Thyroid gland (tissue), 4 donors: ENCODE measurements around the gene ACTR5.

Experiments used
- CTCF ChIP-seq, 6 experiments: fragments of 200-600 bp in 3 of 6; fragments of 450-650 bp in 3 of 6; sonication (generic) in 3 of 6; IDR thresholded peaks; one replicate each; pipeline ENCODE4 v1.5.1; 2016 to 2019; ENCODE audit warnings: antibody characterized with exemption in 6 of 6, mild to moderate bottlenecking in 2 of 6, inconsistent platforms in 1 of 6, moderate library complexity in 1 of 6
- POLR2A ChIP-seq, 2 donors: fragments of 450-650 bp; IDR thresholded peaks; one replicate each; pipeline ENCODE4 v1.6.1; 2017; ENCODE audit warnings: antibody characterized with exemption in 2 of 2, mild to moderate bottlenecking in 2 of 2, moderate library complexity in 1 of 2

- no peak for TF ChIP-seq CTCF (IDR thresholded peaks at IDR 0.05)
- no peak for TF ChIP-seq POLR2A (IDR thresholded peaks at IDR 0.05)
Observed at GRCh38 chr20:38700141-38700540, 48.1 kb upstream of the ACTR5 start.
